Measurements from ENCODE around the gene VAPA.

- TF ChIP-seq CTCF (IDR thresholded peaks at IDR 0.05; ENCODE audit: low read depth, low read length) (no peak), EZH2phosphoT487 (IDR thresholded peaks at IDR 0.05; ENCODE audit: low read depth) (no peak)
These were observed 13.7 kb downstream of the VAPA start for GRCh38 chr18:9927392-9928063.
